HUES6 (cell line): ENCODE data around the gene B4GALT5.
"Not testable (repeated sequence)": the region's sequence is repeated elsewhere in the genome, so short reads cannot be mapped to it uniquely, and the experiment has no call there.

Experiments used
- H3K27ac ChIP-seq: 2 replicates; pipeline ENCODE4 v1.7.0; 2013; ENCODE audit warnings: low read depth, mild to moderate bottlenecking, low read length, inconsistent platforms
- H3K27me3 ChIP-seq: 2 replicates; pipeline ENCODE4 v1.6.1; 2013; ENCODE audit warnings: low read length; ENCODE audit not compliant: control insufficient read depth, insufficient read depth
- H3K36me3 ChIP-seq: 2 replicates; pipeline ENCODE4 v1.6.1; 2013; ENCODE audit warnings: low read length; ENCODE audit not compliant: control insufficient read depth, insufficient read depth
- H3K4me1 ChIP-seq: 2 replicates; pipeline ENCODE4 v1.6.1; 2013; ENCODE audit warnings: low read length; ENCODE audit not compliant: control insufficient read depth, insufficient read depth
- H3K4me3 ChIP-seq: 2 replicates; pipeline ENCODE4 v1.5.1; 2013; ENCODE audit warnings: low read depth, low read length
- H3K9ac ChIP-seq: one replicate; pipeline ENCODE4 v1.6.1; 2013; ENCODE audit warnings: mild to moderate bottlenecking, low read length
- H3K9me3 ChIP-seq: 2 replicates; pipeline ENCODE4 v1.6.1; 2013; ENCODE audit warnings: low read depth, low read length; ENCODE audit not compliant: control insufficient read depth, insufficient read depth

The B4GALT5 gene

GRCh38 chr20:49676581-49677291 lies 36.9 kb downstream of the B4GALT5 start:
- no peak overlapping the region for H3K9ac ChIP-seq
- peaks cover 66% of the 10 kb centered on the region for H3K4me1 ChIP-seq
- H3K27ac ChIP-seq = 0 out of 2 replicates have a peak overlapping the region, but pooled peaks have one; percentile 50
- H3K4me3 ChIP-seq = no peak overlapping the region
- no peaks in the 10 kb centered on the region for H3K27me3 ChIP-seq
- H3K9me3 ChIP-seq = no peaks in the 10 kb centered on the region
- no peaks in the 10 kb centered on the region for H3K36me3 ChIP-seq

- Histone ChIP-seq H3K9me3 (no peaks in the 10 kb centered on the region), H3K27ac (no peak overlapping the region), H3K36me3 (no peaks in the 10 kb centered on the region), H3K9ac (no peak overlapping the region), H3K4me3 (no peak overlapping the region), H3K4me1 (peaks cover 65% of the 10 kb centered on the region), H3K27me3 (no peaks in the 10 kb centered on the region)
Observed at GRCh38 chr20:49675368-49676151, 38.1 kb downstream of the B4GALT5 start.

GRCh38 chr20:49674383-49675352 lies 39.0 kb downstream of the B4GALT5 start:
- Histone ChIP-seq H3K4me3 (no peak overlapping the region), H3K36me3 (no peaks in the 10 kb centered on the region), H3K9me3 (no peaks in the 10 kb centered on the region), H3K4me1 (peaks cover 62% of the 10 kb centered on the region), H3K9ac (no peak overlapping the region), H3K27ac (0 out of 2 replicates have a peak overlapping the region, but pooled peaks have one; percentile 48), H3K27me3 (no peaks in the 10 kb centered on the region)

DNA sequence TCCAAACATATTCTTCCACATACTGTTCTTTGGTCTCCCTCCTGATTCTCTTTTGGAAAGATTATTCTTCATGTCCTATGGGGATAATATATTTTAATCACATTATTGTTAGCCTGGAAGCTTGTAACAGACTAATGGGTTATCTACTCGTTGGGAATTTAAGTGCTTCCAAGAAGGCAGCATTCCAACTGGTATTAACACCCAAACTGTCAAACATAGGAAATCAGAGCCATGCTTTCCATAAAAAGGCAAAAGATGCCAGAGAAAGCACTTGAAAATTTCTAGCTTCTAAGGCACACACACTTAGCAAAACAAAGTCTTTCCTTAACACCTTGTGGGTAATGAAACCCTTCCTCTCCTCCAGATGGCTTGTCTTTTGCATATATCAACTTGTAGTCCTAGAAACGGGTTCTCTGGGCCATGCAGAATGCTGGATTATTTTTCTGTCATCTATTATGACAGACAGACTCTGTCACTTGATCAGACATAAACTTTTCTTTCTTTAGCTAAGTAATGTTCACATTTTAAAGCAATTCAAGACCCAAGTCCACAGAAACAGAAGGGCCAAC lies 41.5 kb downstream of the B4GALT5 start:
- Histone ChIP-seq H3K27me3 (no peaks in the 10 kb centered on the region), H3K4me3 (no peak overlapping the region), H3K36me3 (no peaks in the 10 kb centered on the region), H3K27ac (no peak overlapping the region), H3K4me1 (peaks cover 45% of the 10 kb centered on the region), H3K9me3 (no peaks in the 10 kb centered on the region), H3K9ac (no peak overlapping the region)

DNA sequence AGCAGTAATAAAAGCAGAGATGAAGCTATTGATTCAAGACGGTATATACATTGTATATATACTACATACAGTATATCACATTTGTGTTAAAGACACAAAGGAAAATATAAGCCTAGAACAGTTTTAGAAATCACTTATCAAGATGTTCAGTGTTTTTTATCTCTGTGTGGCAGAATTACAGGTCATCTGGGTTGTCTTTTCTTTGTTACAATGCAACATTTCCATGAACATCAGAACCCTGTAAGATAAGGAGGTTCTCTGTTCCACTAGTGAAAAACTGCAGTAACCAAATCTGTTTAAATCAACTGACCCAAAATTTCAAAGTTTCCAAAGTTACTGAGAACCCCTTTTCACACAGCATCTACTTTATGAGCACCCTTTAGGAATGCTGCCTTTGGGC lies 42.2 kb downstream of the B4GALT5 start:
- no peaks in the 10 kb centered on the region for H3K27me3 ChIP-seq
- H3K4me1 ChIP-seq = peaks cover 41% of the 10 kb centered on the region
- no peak overlapping the region for H3K27ac ChIP-seq
- H3K9me3 ChIP-seq = no peaks in the 10 kb centered on the region
- no peak overlapping the region for H3K4me3 ChIP-seq
- H3K9ac ChIP-seq = no peak overlapping the region
- H3K36me3 ChIP-seq = no peaks in the 10 kb centered on the region

DNA sequence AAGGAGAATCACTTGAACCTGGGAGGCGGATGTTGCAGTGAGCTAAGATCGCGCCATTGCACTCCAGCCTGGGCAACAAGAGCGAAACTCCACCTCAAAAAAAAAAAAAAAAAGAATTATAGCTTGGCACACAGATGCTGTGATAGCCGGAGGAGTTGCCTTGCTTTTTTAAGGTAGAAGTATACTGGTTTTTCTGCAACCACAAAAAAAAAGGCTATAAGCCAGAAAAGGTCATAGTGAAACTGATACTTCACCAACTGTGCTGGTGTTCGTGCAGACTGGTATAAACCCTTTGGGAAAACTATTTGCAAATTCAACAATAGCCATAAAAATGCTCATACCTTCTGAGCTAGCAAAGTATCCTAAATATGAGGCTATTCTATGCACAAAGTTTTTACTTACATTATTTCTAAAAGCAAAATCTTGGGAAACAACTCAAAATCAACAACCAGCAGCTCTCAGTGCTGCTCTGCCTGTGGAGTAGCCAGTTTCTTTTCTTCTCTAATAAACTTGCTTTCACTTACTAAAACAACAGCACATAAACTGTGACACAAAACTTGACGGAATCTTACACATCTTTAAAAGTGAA lies 44.0 kb downstream of the B4GALT5 start:
- no peaks in the 10 kb centered on the region for H3K36me3 ChIP-seq
- no peak overlapping the region for H3K9ac ChIP-seq
- H3K9me3 ChIP-seq = no peaks in the 10 kb centered on the region
- H3K27ac ChIP-seq = no peak overlapping the region
- H3K4me1 ChIP-seq = peaks cover 33% of the 10 kb centered on the region
- H3K27me3 ChIP-seq = no peaks in the 10 kb centered on the region
- H3K4me3 ChIP-seq = no peak overlapping the region

GRCh38 chr20:49668878-49669195 lies 44.8 kb downstream of the B4GALT5 start:
- H3K27ac ChIP-seq, H3K9ac ChIP-seq, H3K36me3 ChIP-seq, H3K4me3 ChIP-seq, H3K9me3 ChIP-seq, H3K27me3 ChIP-seq: not testable (repeated sequence)
- peaks cover 30% of the 10 kb centered on the region for H3K4me1 ChIP-seq

DNA sequence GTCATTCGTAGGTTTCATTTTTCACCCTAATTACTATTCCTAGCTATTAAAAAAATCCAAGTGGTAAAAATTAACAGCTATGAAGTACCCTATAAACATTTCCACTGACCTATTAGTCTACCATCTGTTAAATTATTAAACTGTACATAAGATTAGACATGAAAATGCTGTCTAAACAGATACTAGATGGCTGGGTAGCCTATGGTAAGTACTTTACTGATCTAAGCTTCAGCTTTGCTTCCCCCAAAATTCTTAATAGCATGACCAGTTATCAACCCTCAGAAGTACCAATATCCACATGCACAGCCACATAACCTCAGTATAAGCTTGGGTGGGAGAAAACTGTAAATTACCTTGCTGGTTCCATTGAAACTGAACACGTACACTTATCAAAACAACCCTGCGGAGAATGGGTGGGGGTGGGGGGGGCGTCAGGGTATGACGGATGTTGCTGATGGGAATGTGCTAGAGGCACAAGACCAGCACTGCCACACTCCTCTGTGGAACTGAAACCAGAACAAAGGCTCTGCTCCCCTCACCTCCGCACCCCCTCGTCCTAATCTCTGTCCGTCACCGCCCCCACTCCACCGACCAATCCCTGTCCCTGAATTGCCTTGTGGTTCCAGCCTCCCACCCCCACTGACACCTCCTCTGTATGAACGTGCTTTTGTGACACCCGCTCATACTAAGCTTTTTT lies 45.3 kb downstream of the B4GALT5 start:
- Histone ChIP-seq H3K4me1 (peaks cover 30% of the 10 kb centered on the region), H3K27ac (no peak overlapping the region), H3K9ac (no peak overlapping the region), H3K9me3 (no peaks in the 10 kb centered on the region), H3K27me3 (no peaks in the 10 kb centered on the region), H3K4me3 (no peak overlapping the region), H3K36me3 (no peaks in the 10 kb centered on the region)

DNA sequence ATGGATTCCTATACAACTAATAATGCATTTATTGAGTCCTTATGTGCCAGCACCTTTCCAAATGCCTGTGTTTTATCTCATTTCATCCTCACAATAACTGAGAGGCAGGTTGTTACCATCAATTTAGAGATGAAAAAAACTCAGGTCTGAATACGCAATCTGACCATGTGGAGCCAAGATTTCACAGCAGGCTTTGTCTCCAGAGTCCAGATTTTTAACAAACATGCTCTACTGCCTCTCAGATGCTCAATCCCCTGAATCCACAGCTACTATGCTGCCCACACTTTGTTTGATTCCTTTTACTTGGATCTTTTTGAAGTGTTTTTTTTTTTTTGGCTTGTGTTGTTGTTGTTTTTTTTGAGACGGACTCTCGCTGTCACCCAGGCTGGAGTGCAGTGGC lies 46.8 kb downstream of the B4GALT5 start:
- Histone ChIP-seq H3K4me1 (peaks cover 29% of the 10 kb centered on the region), H3K27me3 (no peaks in the 10 kb centered on the region), H3K27ac (no peak overlapping the region), H3K9ac (no peak overlapping the region), H3K4me3 (no peak overlapping the region), H3K36me3 (no peaks in the 10 kb centered on the region), H3K9me3 (no peaks in the 10 kb centered on the region)

GRCh38 chr20:49665796-49666195 lies 47.9 kb downstream of the B4GALT5 start:
- H3K9me3 ChIP-seq = no peaks in the 10 kb centered on the region
- no peaks in the 10 kb centered on the region for H3K36me3 ChIP-seq
- peaks cover 33% of the 10 kb centered on the region for H3K4me1 ChIP-seq
- no peaks in the 10 kb centered on the region for H3K27me3 ChIP-seq
- H3K27ac ChIP-seq = no peak overlapping the region
- no peak overlapping the region for H3K4me3 ChIP-seq
- H3K9ac ChIP-seq = no peak overlapping the region
